SKM-1 treated with dmso at 0.1 percent for 144 hours (cell line): ENCODE measurements around the gene PLCL2.
"Not testable (repeated sequence)": the region's sequence is repeated elsewhere in the genome, so short reads cannot be mapped to it uniquely, and the experiment has no call there.

Source experiments
- DNase-seq: peaks from one replicate; lab custom pipeline; 2025; ENCODE audit not compliant: unreplicated experiment; lab: John Stamatoyannopoulos, UW

Gene PLCL2

DNA sequence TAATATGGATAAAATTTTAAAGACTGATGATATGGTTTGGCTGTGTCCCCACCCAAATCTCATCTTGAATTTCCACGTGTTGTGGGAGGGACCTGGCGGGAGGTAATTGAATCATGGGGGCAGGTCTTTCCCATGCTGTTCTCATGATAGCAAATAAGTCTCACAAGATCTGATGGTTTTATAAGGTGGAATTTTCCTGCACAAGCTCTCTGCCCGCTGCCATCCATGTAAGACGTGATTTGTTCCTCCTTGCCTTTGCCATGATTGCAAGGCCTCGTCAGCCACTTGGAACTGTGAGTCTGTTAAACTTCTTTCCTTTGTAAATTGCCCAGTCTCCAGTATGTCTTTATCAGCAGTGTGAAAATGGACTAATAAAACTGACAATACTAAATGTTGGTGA, 222.0 kb downstream of the PLCL2 start:
- not testable (repeated sequence) for DNase-seq

DNA sequence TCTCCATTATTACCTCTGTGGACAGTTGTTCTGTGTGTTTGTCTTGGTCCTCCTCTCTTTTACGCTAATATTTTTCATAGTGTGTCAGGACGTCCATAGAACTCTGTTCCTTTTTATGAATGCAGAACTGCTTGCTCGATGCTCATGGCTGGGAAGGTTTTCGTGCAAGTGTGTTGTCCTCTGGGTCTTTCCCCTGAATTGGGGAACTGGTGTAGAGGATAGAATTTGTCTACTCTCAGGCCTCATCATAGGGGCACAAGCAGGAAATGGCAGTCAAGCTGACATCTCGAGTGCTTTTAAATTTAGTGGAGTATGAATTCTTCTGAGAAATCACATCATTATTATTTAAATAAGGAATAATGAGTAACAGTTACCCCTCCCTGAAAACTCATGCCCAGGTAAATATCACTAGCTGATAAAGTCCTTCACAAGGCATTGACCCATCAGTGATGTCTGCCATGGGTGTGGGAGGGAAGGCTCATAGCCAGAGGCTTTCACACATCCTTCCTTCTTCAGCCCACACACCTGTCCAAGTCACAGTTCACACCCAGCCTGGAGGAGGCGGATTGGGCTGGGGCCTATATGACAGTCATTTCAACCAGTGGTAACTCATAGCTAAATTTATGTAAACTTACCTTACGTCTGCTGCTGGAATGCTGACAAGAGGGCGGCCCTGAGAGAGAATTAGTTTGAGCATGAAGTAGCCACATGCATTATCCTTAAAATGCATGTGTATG, 226.1 kb downstream of the PLCL2 start:
- no peak for DNase-seq

DNA sequence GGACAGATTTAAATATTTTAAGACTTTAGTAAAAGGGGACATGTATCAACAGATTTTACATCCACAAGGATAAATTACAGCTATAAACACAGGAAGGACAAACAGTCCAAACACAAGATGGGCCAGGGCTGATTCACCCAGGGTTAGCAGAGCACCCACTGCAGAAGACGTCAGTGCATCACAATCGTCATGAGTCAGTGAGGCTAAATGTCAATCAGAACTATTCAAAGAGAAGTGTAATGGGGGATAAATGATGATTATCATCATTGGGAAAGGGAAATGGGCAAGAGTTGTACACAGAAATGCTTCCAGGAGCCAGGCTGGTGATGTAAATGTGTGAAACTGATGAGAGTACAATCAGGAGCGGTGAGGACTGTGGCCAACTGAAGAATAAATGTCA, 226.8 kb downstream of the PLCL2 start:
- DNase-seq, result no peak

DNA sequence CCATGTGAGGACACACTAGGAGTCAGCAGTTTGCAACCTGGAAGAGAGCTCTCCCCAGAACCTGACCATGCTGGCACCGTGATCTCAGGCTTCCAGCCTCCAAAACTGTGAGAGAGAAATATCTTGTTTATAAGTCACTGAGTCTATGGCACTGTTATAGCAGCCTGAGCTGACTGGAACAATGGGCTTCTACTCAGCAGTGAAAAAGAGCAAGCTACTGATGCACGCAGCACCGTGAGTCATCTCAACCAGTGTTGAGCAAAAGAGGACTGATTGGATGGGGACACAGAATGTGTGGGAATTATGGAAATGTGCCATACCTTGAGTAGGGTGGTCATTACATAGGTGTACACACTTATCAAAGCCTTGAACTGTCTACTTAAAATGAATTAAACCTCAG, 230.4 kb downstream of the PLCL2 start:
- DNase-seq, result no peak

DNA sequence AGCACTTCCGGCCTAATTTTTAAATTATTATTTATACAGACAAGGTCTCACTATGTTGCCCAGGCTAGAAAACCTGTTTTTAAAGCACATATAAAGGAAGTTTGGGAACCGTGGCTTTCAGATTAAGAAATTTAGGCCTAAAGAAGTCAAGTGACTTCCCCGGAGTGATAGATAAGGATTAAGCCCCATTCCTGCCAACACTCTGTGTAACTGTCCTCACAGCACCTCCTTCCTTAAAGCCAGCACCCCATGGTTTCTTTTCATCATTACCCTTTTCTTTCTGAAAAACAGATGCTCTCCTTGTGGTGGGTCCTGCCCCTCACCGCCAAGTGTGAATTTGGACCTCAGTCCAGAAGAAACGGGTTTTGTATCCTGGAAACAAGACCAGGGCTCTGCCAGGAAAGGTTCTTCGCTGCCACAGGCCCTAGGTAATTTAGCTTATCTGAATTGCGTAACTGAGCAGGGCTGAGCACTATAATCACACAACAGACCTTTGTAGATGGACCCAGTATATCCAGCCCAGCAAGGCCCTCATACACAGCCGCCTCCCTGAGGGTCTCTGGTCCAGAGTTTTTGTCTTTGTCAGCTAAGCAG, 231.3 kb downstream of the PLCL2 start:
- no peak for DNase-seq

DNA sequence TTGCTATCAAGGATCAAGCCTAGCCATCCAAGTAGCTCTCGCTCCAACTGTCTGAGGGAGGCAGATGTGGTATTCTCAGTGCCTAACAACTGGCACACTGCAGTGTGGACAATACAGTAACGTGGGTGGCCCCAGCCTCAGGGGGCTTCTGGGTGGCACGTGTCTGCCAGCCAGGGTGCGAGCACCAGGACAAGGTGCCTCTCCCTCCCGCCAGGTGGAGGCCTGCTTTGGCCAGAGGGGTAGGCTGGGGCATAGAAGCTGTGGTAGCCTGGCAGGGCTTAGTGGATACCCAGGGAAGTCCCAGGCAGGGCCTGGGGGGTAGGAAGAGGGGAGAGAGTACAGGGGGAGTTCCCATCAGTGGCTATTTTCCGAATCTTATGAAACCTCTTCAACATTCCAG, 234.0 kb downstream of the PLCL2 start:
- DNase-seq, result no peak

DNA sequence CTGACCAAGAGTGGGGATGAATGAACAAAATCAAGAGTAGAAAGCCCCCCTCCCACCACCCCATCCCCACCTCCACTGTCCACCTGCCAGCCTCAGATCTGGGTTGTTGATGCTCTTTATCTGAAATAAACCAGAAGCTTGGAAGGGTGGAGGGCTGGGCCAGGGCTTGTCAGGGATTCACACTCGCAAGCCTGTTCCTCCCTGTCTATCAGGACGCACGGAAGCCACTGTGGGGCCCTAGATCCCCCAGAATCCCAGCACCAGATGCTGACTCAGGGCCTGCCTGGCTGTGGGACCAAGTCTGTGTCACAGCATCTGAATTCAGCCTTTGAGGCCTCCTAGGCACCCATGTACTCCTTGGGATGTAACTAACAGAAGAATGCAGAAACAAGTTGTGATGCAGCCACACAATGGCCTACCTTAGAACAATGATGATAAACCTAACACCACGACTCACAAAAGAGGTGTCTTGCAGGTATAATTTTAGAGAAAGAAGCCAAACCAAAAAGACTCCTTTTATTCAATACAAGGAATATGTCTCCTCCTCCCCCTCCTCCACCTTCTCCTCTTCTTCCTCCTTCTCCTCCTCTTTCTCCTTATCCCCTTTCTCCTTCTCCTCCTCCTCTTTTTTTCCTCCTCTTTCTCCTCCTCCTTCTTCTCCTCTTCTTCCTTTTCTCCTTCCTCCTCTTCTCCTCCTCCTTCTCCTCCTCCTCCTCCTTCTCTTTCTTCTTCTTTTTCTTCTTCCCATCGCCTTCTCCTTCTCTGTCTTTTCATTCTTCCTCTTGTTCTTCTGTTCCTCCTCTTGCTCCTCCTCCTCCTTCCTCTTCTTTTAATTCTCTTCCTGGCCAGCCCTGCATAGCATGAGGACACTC, 234.7 kb downstream of the PLCL2 start:
- DNase-seq, result no peak

DNA sequence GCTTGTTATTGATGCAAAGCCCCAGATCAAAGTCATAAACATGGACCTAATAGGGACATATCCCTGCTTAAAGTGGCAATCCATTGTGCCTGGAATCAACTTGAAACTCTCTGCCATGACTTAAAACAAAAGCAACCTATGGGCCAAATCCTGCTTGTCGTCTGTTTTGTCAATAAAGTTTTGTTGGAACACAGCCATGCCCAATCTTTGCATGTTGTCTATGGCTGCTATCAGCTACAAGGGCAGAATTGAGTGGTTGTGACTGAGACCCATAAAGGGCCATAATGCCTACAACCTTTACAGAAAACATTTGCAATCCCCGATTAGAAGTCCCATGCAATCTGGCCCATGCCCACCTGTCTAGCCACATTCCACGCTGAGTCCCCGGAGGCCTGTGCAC, 235.4 kb downstream of the PLCL2 start:
- no peak for DNase-seq

DNA sequence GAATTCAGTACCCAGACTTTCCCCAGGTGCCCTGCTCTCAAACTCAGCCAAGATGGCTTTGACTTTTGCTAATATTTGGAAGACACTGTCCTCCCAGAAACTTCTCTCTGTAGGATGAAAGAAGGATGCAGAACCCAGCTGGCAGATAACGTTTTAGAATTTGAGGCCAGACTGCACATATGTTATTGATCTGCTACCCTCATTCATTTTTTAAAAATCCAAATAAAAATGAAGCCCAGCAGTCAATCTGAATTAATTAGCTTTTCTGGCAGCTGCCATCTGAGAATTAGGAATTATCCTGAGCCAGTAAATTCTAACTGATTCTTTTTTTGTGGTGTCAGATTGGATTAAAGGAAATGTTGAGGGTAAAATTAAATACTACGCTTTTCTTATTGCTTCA, 236.6 kb downstream of the PLCL2 start:
- no peak for DNase-seq

DNA sequence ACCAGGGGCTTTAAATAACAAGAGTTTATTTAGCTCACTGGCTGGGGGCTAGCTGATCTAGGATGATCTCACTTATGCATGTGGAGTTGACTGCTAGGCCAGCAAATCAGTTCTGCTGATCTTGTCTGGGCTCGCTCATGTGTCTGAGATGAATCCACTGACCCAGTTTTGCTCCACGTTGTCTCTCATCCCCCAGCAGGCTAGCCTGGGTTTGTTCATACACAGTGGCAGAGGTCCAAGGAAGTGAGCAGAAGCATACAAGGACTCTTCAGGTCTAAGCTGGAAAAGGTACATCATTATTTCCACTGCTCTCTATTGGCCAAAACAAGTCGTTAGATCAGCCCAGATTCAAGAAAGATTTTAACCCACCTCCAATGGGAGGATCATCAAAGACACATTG, 238.0 kb downstream of the PLCL2 start:
- no peak for DNase-seq

DNA sequence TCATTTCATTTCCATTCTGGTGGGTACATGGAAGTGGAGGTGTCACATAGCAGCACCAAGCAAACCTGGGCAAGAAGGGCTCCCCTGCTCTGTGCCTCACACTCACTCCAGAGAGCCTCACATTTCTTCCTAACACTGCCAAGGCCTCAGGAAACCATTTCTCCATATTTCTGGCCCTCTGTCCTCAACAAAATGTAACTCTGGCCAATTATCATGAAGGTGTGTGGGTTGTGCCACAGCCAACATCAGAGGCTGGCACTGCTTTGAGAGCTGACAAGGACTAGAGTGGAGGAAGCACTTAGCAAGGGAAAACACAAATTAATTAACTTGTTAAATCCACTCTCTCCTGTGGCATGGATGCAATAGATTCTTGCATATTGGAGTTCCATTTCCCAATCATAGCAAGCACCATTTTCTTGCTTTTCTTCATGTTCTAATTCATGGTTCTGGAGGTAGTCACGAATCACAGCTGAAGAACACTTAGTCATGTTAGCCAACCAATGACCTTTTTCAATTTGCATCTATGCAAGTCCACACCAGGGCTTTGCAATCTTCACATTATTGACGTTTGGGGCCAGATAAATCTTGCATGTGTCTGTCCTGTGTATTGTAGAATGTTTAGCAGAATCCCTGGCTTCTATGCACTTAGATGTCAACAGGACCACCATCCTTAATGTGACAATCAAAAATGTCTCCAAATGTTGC, 241.1 kb downstream of the PLCL2 start:
- DNase-seq, result no peak

DNA sequence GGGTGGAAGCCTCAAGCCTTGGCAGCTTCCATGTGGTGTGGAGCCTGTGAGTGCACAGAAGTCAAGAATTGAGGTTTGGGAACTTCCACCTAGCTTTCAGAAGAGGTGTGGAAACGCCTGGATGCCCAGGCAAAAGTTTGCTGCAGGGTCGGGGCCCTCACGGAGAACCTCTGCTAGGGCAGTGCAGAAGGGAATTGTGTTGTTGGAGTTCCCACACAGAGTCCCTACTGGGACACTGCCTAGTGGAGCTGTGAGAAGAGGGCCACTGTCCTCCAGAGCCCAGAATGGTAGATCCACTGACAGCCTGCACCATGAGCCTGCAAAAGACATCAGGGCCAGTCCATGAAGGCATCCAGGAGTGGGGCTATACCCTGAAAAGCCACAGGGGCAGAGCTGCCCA, 243.9 kb downstream of the PLCL2 start:
- DNase-seq, result not testable (repeated sequence)

DNA sequence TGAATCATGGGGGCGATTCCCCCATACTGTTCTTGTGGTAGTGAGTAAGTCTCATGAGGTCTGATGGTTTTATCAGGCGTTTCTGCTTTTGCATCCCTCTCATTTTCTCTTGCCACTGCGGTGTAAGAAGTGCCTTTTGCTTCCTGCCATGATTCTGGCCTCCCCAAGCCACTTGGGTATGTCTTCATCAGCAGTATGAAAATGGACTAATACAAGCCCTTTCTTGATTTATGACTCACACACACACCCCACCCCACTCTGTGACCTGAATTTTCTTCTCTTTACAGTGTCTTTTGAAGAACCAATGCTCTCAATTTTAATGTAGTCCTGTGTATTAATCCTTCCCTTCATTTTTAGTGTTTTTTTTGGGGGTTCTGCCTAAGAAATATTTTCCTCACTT, 244.8 kb downstream of the PLCL2 start:
- no peak for DNase-seq

DNA sequence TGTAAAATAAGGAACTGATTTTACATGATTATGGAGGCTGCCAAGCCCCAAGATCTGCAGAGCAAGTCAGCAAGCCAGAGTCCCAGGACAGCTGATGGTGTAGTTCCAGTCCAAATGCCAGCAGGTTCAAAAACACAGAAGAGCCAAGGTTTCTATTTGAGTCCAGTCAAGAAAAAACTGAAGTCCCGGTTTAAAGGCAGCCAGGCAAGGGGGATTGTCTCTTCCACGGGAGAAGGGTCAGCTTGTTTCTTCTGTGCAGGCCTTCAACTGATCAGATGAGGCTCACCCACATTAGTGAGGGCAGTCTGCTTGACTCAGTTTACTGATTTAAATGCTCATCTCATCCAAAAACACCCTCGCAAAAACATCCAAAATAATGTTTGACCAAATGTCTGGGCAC, 246.2 kb downstream of the PLCL2 start:
- no peak for DNase-seq

DNA sequence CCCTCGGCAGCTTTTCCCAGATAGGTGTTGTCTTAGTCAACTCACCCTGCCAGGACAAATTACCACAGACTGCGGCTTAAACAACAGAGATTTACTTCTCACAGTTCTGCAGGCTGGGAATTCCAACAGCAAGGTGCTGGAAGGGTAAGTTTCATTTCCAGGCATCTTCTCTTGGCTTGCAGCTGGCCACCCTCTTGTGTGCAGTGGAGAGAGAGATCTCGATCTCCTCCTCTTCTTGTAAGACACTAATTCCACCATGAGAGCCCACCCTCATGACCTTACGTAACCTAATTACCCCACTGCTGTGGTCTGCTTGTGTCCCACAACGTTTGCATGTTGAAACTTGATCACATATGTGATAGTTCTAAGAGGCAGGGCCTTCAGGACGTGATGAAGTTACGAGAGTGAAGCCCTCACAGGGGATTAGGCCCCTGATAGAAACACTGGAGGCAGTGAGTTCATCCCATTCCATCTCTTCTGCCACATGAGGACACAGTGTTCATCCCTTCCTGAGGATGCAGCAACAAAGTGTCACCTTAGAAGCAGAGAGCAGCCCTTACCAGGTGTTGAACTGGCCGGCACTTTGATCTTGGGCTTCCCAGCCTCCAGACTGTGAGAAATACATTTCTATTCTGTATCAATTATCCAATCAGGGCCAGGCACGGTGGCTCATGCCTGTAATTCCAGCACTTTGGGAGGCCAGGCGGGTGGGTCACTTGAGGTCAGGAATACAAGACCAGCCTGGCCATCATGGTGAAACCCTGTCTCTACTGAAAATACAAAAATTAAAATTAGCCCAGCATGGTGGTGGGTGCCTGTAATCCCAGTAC, 247.7 kb downstream of the PLCL2 start:
- no peak for DNase-seq

DNA sequence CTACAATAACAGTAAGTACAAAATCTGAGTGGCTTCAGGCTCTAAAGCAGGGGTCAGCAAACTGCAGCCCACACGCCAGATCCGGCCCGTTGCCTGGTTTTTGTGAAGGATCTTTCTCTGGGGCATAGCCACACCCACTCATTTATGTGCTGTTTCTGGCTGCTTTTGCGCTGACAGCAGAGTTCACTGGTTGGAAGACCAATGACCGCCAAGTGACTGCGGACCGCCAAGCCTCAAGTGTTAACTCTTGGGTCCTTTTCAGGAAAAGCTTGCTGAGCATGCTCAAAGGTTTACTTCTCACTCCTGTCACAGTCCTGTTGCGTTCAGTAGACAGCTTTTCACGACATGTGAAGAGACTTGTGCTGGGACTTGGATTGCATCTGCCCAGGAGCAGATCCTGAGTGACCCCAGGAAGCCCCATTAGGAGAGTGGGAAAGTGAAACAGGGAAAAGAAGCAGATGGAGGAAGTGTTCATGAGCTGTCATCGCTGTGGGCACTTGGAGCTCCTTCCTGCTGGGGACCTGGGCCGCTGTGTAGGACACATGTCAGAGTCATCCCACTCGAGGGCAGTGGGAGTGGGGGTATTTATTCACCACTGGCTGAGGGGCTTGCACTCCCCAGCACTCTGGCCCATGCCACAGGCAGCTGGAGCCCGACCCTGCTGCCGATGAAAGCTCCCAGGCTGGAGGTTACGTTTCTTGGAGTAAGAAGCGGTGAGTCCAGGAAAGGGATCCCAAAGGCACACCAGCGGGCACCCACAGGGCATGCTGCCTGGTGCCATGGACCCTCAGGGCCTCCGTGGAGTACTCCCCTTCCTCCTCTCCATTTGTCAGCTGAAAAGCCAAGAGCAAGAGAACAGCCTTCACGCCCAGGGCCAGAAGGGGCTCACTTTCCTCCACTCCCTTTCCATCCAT, 249.1 kb downstream of the PLCL2 start:
- no peak for DNase-seq

DNA sequence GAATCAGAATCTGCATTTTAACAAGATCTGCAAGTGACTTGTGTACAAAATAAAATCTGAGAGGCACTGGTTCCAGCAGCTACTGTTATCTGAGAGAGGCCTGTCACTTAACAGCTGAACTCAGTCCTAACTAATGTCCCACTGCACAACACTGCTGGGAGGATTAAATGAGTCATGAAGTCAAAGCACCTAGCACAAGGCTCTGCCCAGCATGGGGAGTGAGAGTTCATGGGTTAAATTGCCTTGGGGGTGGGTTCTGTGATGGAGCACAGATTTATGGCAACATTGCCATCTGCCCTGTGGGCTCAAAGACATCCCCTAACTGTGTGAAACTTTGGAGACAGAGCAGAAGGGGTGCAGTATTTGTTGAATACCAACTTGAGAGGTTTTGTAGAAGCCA, 250.9 kb downstream of the PLCL2 start:
- no peak for DNase-seq

DNA sequence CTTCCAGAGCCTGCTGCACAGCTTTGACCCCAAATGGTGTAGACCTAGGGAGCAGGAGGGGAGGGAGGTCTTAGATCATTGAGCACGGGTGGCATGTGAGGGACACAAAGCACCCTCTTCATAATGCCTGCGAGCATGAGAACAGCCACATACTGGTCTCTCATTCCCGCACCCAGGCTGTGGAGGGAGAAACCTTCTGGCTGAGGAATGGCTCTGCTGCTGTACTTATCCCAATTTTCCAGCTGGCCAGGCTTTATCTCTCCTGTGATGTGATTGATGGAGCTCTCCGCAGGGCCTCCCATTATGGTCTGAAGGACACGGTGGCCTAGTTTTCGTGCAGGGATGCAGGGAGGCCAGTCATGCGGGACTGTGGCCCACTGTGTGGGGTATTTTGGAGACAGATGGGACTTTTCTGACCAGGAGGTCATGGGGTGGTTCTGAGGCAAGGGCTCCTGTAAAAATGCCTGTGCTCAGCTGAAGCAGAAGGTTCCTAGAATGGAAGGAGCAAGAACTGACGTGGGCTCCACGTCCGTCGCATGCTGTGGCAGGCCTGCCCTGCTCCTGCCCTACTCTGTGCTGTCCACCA, 251.5 kb downstream of the PLCL2 start:
- no peak for DNase-seq

DNA sequence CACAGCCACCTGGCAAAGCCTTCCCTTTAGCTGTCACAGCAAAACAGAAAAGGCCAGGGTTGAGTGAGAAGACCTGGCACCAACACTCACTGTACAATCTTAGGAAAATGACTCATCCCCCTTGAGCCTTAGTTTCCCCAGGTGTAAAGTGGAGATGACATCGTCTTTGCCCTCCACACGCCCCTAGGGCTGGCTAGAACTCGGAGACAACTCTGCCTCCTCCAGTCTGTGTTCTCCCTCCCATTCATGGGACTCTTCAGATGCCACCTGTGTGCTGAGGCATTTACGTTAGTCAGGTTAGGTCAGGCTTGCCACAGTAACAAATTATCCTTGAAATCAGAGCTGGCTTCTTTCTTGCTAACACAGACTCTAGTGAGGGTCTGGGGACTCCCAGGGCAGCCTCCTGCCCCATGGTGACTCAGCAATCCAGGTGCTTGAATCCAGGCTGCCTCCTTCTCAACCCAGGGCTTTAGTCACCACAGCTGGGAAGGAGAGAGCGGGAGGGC, 252.6 kb downstream of the PLCL2 start:
- DNase-seq, result no peak
